Measurements from ENCODE around the gene C11orf52.

The C11orf52 gene

GRCh38 chr11:111939836-111940604 is 21.3 kb downstream of the C11orf52 start:
- no peak for FAIRE-seq

GRCh38 chr11:111941963-111942362 is 23.2 kb downstream of the C11orf52 start:
- no peak for FAIRE-seq

DNA sequence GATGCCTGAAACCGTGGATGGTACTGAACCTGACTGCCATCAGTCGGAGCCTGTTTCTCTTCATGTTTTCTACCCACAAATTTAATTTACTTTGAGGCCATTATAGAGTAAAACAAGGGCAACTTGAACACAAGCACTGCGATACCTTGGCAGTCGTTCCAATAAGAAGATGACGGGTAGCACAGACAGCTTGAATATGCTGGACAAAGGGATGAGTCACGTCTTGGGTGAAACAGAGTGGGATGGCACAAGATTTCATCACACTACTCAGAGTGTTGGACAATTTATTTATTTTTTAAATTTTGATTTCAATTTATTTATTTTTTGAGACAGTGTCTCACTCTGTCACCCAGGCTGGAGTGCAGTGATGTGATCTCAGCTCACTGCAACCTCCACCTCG is 24.1 kb downstream of the C11orf52 start:
- FAIRE-seq = no peak

DNA sequence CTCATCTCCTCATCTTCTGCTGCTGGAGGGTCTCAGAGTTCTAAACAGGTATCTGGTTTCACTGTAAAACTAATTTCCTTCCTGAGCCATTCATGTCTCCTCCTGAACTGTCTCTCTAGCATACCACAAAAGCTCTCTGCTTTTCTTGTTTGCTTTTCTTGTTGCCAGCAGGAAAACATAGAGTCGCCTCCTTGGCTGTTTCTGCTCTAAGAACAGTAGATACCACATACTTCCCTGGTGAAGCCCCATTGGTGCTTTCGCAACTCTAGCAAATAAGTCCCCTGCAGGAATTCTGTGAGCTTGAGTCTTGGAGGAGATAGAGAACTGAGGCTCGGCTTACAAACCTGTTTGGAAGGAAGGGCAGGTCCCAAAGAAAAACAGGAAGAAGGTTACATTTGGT is 25.4 kb downstream of the C11orf52 start:
- no peak for FAIRE-seq

- no peak for FAIRE-seq
Observed at GRCh38 chr11:111944651-111945051, 25.9 kb downstream of the C11orf52 start.

GRCh38 chr11:111945198-111945597 is 26.5 kb downstream of the C11orf52 start:
- no peak for FAIRE-seq

GRCh38 chr11:111946499-111946898 is 27.8 kb downstream of the C11orf52 start:
- FAIRE-seq = no peak

DNA sequence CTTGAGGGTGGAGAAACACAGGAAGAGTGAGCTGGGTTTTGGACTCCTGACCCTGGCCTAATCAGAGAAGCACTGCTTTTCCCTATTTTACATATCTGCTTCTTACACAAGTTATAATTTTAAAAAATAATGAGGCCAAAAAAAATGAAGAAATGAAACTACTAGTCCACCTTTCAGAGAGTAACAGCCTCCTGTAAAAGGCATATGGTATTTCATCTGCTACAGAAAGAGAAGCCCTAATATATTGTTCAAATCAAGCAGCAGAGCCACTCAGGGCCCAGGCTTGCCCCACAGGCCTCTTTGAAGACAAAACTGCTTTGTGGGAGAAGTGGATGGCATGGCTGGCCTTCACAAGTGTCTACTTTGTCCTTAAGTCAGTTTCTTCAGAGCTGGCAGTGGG is 28.4 kb downstream of the C11orf52 start:
- FAIRE-seq = no peak

DNA sequence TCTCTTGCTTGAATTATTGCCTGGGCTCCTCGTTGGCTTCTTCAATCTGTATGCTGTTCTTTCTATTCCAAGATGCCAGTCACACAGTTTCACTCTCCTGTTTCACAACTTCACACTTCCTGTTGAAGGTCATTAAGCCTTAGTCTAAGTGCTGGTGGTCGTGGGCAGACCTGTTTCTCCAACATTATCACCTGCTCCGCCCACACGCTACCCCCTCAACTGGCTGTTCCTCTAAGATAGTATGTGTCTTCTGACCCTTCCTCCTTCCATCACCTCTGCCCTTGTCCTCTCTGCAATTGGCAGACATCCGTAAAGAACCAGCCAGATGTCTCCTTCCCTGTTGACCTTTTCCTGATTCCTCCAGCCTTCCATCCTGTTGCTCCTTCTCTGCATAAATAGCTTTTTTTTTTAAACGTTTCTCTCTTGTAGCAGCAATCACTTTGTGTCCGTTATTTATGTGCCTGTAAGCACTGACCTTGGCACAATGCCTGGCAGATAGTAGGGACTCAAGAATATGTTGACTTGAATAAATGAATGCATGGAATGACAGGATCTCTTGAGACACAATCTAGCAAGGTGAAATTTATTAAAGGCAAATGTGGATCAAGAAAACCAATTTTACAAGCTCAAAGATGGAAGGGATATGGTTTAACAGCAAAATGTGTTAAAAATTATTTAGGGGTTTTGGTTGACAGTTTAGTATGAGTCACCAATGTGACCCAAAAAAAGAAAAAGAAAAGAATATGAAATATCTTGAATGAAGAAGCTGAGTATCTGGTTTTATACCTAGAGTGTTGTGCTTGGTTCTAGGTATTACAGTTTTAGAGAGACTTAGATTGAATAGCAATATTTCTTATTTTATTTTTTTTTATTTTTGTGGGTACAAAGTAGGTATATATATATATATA is 31.1 kb downstream of the C11orf52 start:
- no peak for FAIRE-seq

DNA sequence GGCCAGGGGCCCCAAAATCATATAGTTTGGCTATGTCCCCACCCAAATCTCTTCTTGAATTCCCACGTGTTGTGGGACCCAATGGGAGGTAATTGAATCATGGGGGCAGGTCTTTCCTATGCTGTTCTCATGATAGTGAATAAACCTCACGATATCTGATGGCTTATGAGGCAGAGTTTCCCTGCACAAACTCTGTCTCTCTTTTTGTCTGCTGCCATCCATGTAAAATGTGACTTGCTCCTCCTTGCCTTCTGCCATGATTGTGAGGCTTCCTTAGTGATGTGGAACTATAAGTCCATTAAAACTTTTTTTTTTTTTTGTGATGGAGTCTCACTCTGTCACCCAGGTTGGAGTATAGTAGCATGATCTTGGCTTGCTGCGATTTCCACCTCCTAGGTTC is 32.9 kb downstream of the C11orf52 start:
- FAIRE-seq = no peak

- FAIRE-seq = no peak
Observed at GRCh38 chr11:111954154-111954553, 35.4 kb downstream of the C11orf52 start.

- no peak for FAIRE-seq
Observed at GRCh38 chr11:111957663-111958444, 39.1 kb downstream of the C11orf52 start.

- no peak for FAIRE-seq
Observed at GRCh38 chr11:111960916-111961315, 42.2 kb downstream of the C11orf52 start.

DNA sequence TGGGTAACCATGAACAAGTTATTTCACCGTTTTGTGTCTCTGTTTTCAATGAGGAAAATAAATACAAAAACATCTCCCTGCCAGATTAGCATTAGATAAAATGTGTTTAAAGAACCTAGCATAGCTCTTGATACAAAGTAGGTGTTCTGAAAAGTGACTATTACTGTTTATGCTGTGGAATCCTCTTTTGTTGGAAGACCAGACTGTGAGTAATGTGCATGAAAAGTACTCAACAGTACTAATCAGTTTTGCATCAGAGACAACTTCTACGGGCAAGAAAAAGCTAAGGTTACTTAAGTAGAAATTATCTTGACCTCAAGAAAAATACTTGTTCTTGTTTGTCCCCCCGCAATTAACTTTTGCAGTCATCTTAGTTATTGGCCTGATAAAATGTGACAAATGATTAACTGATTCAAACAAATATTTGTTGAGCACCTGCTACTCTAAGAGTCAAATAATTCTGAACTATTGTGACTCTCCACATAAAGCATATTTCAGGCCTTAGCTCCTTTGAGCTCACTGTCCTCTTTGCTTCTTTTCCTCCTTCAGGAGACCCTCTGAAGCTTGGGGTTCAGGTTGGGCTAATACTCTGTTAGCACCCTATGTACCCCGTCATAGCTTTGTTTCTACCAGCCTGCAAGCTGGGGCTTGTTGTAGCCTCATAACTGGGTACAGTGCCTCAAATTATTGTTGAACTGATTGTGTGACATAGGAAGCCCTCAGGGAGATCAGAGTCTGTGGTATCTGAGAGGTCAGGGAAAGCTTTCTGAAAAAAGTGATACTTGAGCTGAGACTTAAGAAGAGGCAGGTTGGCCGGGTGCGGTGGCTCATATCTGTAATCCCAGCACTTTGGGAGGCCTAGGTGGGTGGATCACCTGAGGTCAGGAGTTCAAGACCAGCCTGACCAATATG is 42.9 kb downstream of the C11orf52 start:
- FAIRE-seq = no peak

DNA sequence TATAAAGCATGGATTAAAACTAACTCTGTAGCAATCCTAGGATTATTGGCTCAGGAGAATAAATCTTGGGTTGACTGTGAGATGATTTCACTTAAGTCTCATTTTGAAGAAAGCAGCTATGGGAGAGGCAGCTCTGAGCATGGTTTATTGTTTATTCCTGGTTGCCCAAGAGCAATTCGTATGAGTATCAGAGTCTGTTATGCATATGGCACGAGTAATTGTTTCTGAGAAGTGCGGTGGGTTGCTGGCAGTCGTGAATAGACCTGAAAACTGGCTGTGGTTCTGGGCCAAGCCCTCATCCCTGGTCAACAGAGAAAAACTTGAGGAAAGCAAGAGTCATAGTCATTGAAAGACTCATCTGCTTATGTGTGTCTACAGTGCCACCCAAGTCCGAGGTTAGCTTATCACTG is 45.2 kb downstream of the C11orf52 start:
- FAIRE-seq = no peak

DNA sequence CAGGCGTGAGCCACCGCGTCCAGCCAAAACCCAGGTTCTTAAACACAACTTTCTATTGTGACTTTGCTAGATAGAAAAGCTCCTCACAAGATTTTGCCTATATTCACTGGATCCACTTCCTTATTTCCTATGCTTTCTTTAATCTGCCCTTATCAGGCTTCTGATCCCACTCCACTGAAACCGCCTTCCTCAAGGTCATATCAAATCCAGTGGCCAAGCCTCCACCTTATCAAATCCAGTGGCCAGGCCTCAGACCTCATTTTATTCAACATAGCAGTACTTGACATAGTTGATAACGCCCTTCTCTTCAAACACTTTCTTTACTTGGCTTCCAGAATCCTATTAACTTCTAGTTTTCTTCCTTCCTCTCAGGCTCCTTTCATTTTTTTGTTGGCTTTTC is 48.0 kb downstream of the C11orf52 start:
- FAIRE-seq = no peak

GRCh38 chr11:111967649-111968048 is 48.9 kb downstream of the C11orf52 start:
- no peak for FAIRE-seq

- FAIRE-seq = no peak
Observed at GRCh38 chr11:111969344-111969743, 50.6 kb downstream of the C11orf52 start.

DNA sequence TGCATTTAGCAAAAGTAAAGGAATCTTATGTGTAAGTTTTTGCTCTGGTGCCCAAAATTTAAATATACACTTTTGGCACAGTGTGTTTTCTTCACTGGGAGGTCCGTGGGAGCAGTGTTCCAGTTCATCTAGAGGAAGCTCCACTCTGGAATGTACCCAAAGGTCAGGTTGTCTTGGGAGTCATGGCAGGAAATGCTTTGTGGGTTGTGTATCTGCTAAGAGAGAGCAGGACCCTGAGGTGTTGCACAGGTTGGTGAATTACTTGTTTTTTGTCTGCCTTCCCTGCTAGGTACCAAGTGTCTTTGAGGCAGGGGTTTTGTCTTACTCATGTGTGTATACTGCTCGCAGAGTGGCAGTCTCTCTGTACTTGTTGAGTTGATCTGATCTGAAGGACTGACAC is 55.7 kb downstream of the C11orf52 start:
- no peak for FAIRE-seq

DNA sequence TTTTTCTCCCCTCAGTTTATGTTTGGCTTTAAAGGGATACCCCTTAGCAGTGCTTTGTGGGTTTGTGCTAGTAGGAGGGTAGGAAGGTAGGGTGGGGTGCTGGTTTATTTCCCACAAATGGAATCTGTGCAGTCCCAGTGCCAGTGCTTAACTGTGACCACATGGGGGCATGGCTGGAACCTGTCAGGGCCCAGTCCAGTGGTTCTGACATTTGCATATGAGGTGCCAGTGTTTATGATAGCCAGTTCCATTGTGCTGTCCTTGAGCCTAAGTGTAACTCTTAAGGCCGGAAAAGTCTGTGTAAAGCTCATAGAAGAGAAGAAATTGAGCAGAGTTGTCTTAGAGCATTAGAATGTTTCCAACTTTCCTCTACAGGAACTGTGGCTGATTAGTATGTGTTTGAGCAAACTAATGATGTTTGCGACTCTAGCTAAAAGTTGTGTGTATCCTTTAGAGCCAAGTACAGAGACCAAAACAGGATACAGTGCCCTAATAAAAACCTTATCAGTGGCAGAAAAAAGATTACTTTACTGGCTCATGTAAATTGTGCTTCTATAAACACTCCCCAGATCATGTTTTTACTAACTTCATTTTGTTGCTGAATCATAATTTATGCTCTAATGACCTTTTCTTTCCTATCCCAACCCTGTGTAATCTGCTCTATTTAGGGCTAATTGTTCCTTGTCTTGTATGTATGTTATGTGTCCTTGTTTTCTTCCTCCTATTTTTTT is 56.5 kb downstream of the C11orf52 start:
- FAIRE-seq = no peak

- no peak for FAIRE-seq
Observed at GRCh38 chr11:111976119-111976766, 57.5 kb downstream of the C11orf52 start.
